Psoas muscle (tissue), 8 donors: ENCODE results near the gene CRISPLD2. TPM values are rescaled to one million over a fixed set of nuclear protein-coding genes. Genes with fewer than 3 reads are reported as not detected.
"Not testable (repeated sequence)": the region's sequence is repeated elsewhere in the genome, so short reads cannot be mapped to it uniquely, and the experiment has no call there.

Experiments
- ATAC-seq, 4 donors: fragments of 200-7000 bp; cut with Tn5 transposase; one replicate each; pipeline ENCODE4 v1.9.1; 2020; ENCODE audit warnings: moderate library complexity in 3 of 4, mild to moderate bottlenecking in 2 of 4
- DNase-seq, 2 donors: peaks; one replicate each; pipeline ENCODE4 v3.0.0-alpha.2; 2020
- H3K27ac ChIP-seq: fragments of 200-600 bp; one replicate; pipeline ENCODE4 v1.8.0; 2022
- H3K27me3 ChIP-seq, 3 donors: fragments of 200-600 bp in 1 of 3; one replicate each; pipeline versions ENCODE4 v1.6.1 to v1.8.0; 2013 to 2022; ENCODE audit warnings: low read length in 2 of 3, mild to moderate bottlenecking in 2 of 3, moderate library complexity in 1 of 3; ENCODE audit not compliant: insufficient read depth in 3 of 3
- H3K36me3 ChIP-seq, 2 donors: fragments of 200-600 bp in 1 of 2; one replicate each; pipeline versions ENCODE4 v1.6.1 to v1.8.0; 2013 to 2022; ENCODE audit warnings: low read depth in 1 of 2, mild to moderate bottlenecking in 1 of 2, moderate library complexity in 1 of 2; ENCODE audit not compliant: insufficient read depth in 1 of 2
- H3K4me1 ChIP-seq: fragments of 200-600 bp; one replicate; pipeline ENCODE4 v1.8.0; 2022
- H3K4me3 ChIP-seq: fragments of 200-600 bp; one replicate; pipeline ENCODE4 v1.8.0; 2022; ENCODE audit warnings: mild to moderate bottlenecking
- H3K9me3 ChIP-seq: fragments of 200-600 bp; one replicate; pipeline ENCODE4 v1.8.0; 2022
- CTCF ChIP-seq: fragments of 200-600 bp; IDR thresholded peaks from one replicate; pipeline ENCODE4 v1.8.0; 2022; ENCODE audit warnings: antibody characterized with exemption
- WGBS, 3 donors: extraction: QIAGEN DNeasy Blood & Tissue Kit; methylation state at CpG; one replicate each; pipeline versions ENCODE4 v1.1.6 to v1.1.7; 2013; 5-methylcytosine and 5-hydroxymethylcytosine counted together
- intact Hi-C, 2 donors: fragments of 100-400 bp; cut with DNase I; formaldehyde crosslinking; loops; one replicate each; pipeline versions ENCODE4 v1.11.0 to v1.14.2; 2022
- polyA plus RNA-seq, 3 donors: library from polyadenylated mRNA; stranded (reverse); fragments of 200-250 nt; gene quantifications; one replicate each; pipeline ENCODE4 v1.2.3, GENCODE V29; 2013
- total RNA-seq, 4 donors: library from RNA; stranded (reverse); fragmentation: NEBNext Ultra II Directional in 2 of 4; extraction: Animal tissue kit (Norgen Biotek cat#: 25700) in 2 of 4; gene quantifications; one replicate each; pipeline versions ENCODE4 v1.2.1 to v1.2.4, GENCODE V29; 2021 to 2023
- donor health status: healthy with polysubstance abuse.
- donor health status: DM: no; HTN: no; CAD: no; lungs with moderate emphysema.
- donor health status: Bipolar disorder and iron deficiency.
- donor health status: healthy.
- donor health status: DM: yes; HTN: yes; CAD: no.
- donor health status: DM: no; HTN: no; CAD: no.
- donor health status: DM: no; HTN: no; CAD: no.
- donor health status: DM: yes; HTN: yes; CAD: no.

The CRISPLD2 gene
- total and polyA plus RNA-seq, 7 donors, result 7.1 to 28.6 (median 11.5) TPM

GRCh38 chr16:84854759-84855158 is 35.0 kb downstream of the CRISPLD2 start:
- Histone ChIP-seq H3K9me3 (peaks cover 5% of the 10 kb centered on the region), H3K36me3 (peaks cover 0 to 5% of the 10 kb centered on the region in 2 donors), H3K4me3 (no peak overlapping the region), H3K27ac (no peak overlapping the region), H3K4me1 (no peaks in the 10 kb centered on the region), H3K27me3 (no peaks in the 10 kb centered on the region)
- WGBS, 3 donors, result 82 to 87% (median 83%) methylated on average over 11 of the region's 11 CpGs
- TF ChIP-seq CTCF, result no peak
- DNase-seq, result peak in 1 of 2 donors; percentile 23
- intact Hi-C loops, result no loop called here
- ATAC-seq, result no peak

DNA sequence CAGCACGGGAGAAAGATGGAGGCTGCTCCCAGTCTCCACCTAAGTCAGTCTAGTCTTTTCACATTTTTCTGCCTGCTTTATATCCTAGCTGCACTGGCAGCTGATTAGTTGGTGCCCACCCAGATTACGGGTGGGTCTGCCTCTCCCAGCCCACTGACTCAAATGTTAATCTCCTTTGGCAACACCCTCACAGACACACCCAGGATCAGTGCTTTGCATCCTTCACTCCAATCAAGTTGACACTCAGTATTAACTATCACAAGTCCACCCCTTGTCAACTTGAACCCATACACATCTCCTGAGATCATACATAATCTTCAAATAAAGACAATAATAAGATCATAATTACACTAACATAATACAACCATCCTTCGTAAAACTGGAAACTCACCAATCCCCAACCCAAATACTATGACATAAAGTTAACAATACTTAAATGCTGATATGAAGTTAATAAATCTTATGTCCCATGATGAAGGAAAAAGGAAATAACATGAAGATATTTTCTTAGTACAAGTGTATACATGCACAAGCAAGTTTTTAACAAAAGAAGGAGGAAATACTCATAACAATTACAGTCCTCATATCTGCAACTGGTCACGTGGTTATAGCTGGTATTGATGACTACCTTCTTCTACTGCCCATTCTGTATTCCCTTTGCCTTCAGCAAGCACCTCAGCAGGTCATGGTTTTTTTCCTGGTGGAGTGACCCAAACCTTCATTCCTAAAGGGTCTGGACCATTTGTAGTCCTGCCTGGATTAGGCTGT is 35.8 kb downstream of the CRISPLD2 start:
- not testable (repeated sequence) for H3K36me3 ChIP-seq, ATAC-seq
- WGBS, 3 donors, result 88% methylated on average over 4 of the region's 4 CpGs

GRCh38 chr16:84856203-84856581 is 36.4 kb downstream of the CRISPLD2 start:
- H3K9me3 ChIP-seq, ATAC-seq, H3K27ac ChIP-seq, H3K36me3 ChIP-seq, H3K4me3 ChIP-seq, H3K27me3 ChIP-seq, H3K4me1 ChIP-seq, DNase-seq, intact Hi-C loops: not testable (repeated sequence)
- WGBS, 3 donors, result 91 to 99% (median 95%) methylated on average over 3 of the region's 3 CpGs

More for the DNA sequence above, 35.8 kb downstream of the CRISPLD2 start:
- H3K27me3 ChIP-seq, H3K4me1 ChIP-seq, H3K4me3 ChIP-seq, H3K27ac ChIP-seq, H3K9me3 ChIP-seq, intact Hi-C loops: not testable (repeated sequence)
- peak in 1 of 2 donors; percentile 7 for DNase-seq

DNA sequence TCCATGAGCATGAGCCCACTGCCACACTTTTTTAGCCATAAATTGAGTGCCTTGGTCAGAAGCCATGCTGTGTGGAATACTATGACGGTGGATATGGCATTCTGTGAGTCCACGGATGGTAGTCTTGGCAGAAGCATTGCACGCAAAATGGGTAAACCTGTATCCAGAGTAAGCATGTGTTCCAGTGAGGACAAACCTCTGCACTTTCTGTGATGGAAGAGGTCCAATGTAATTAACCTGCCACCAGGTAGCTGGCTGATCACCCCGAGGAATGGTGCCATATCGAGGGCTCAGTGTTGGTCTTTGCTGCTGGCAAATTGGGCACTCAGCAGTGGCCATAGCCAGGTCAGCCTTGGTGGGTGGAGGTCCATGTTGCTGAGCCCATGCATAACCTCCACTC is 37.0 kb downstream of the CRISPLD2 start:
- H3K36me3 ChIP-seq, intact Hi-C loops, H3K27ac ChIP-seq, H3K4me1 ChIP-seq, H3K9me3 ChIP-seq, ATAC-seq, H3K27me3 ChIP-seq, H3K4me3 ChIP-seq: not testable (repeated sequence)
- DNase-seq, result peak in 1 of 2 donors; percentile 8
- 94 to 96% (median 95%) methylated on average over 5 of the region's 5 CpGs for WGBS, 3 donors

GRCh38 chr16:84859681-84860080 is 39.9 kb downstream of the CRISPLD2 start:
- H3K4me1 ChIP-seq, result no peaks in the 10 kb centered on the region
- no peak for TF ChIP-seq CTCF
- no peak for DNase-seq
- intact Hi-C loops, result no loop called here
- no peak overlapping the region for H3K4me3 ChIP-seq
- H3K36me3 ChIP-seq, result peaks cover 0 to 5% of the 10 kb centered on the region in 2 donors
- WGBS, 3 donors, result 95 to 96% (median 96%) methylated on average over 2 of the region's 2 CpGs
- no peak overlapping the region for H3K27ac ChIP-seq
- H3K27me3 ChIP-seq, result peaks cover 0 to 5% (median 3%) of the 10 kb centered on the region in 3 donors
- ATAC-seq, result no peak
- H3K9me3 ChIP-seq, result peaks cover 7% of the 10 kb centered on the region

DNA sequence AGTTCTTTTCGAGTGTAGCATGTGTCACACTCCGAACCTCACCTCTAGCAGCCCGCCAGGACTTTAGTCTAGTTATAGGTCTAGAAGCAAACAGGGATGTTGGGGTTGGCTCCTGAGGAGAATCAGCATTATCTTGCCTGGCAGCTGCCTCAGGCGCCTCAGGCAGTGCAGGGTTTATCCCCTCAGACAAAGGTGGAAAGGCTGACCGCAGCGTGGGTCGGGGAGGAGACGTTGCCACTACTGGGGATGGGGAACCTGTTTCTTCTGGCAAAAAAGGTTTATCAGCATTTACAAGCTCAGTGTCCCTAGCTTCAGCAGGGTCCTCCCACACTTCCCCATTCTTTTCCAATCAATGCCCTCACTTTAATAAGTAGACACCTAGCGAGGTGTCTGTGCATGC is 40.6 kb downstream of the CRISPLD2 start:
- no peak for TF ChIP-seq CTCF
- 96 to 97% (median 96%) methylated on average over 9 of the region's 9 CpGs for WGBS, 3 donors
- Histone ChIP-seq H3K4me1 (no peaks in the 10 kb centered on the region), H3K27me3 (peaks cover 0 to 5% (median 3%) of the 10 kb centered on the region in 3 donors), H3K36me3 (peaks cover 0 to 2% of the 10 kb centered on the region in 2 donors), H3K9me3 (peaks cover 7% of the 10 kb centered on the region), H3K27ac (no peak overlapping the region), H3K4me3 (no peak overlapping the region)
- ATAC-seq, result no peak
- intact Hi-C loops, result no loop called here
- peak in 1 of 2 donors; percentile 1 for DNase-seq
